ENCODE data around the gene GDPD3.

- TF ChIP-seq POLR2A (IDR thresholded peaks at IDR 0.05; ENCODE audit: low read depth, low read length): no peak
- TF ChIP-seq TAF1 (IDR thresholded peaks at IDR 0.05; ENCODE audit: borderline replicate concordance, low read depth, low read length): no peak
- TF ChIP-seq POLR2AphosphoS5 (IDR thresholded peaks at IDR 0.05; ENCODE audit: low read depth, low read length): no peak
These were observed 30.7 kb upstream of the GDPD3 start for GRCh38 chr16:30144017-30144416.

Data from GM12892 (cell line).